NOMO-1 (cell line): ENCODE results near the gene EVI5.
A peak's percentile ranks its signal among the peaks of the same experiment; 100 is the strongest.
"Not testable (repeated sequence)": the region's sequence is repeated elsewhere in the genome, so short reads cannot be mapped to it uniquely, and the experiment has no call there.

Experiments used
- DNase-seq, 2 experiments: peaks; one replicate each; lab custom pipeline; 2025; ENCODE audit not compliant: unreplicated experiment in 2 of 2; lab: John Stamatoyannopoulos, UW

Gene EVI5

GRCh38 chr1:92749024-92749634 is 35.8 kb downstream of the EVI5 start:
- DNase-seq, result peak in 1 of 2 experiments; percentile 50

DNA sequence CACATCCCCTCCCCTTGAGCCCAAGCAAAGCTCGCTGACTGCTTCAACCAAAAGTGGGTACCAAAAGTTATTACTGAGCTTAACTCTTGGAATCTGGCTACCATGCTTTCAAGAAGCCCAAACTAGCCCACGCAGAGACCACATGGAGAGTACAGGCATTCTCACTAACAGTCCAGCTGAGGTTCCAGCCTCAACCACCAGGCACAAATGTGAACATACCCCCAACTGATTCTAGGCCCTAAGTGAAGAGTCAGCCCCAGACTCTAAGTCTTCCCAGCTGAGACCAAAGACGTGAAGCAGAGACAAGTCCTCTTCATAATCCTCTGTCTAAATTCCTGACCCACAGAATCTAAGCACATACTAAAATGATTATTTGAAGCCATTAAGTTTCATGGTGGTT is 36.8 kb downstream of the EVI5 start:
- no peak for DNase-seq

DNA sequence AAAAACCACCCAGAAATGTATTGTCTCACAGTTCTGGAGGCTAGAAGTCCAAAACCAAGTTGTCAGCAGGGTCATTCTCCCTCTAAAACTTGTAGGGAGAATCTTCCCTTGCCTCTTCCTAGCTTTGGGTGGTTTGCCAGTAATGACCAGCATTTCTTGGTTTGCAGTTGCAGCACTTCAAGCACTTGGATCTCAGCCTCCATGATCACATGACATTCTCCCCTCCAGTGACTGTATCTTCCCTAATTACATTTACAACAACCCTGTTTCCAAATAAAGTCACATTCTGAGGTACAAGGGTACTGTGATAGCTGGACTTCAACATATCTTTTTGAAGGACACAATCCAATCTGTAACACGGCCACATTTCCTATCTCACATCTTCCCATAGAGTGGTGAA is 37.2 kb downstream of the EVI5 start:
- no peak for DNase-seq

DNA sequence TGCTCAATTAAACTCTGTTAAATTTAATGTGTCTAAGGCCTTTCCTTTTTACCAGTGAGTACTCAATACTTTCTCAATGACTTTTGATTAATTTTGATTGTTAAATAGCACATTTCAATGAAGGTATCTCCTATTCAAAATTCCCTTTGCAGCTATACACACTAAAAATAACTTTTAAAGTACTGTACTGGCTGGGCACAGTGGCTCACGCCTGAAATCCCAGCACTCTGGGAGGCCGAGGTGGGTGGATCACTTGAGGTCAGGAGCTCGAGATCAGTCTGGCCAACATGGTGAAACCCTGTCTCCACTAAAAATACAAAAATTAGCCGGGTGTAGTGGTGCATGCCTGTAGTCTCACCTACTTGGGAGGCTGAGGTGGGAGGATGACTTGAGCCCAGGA is 38.7 kb downstream of the EVI5 start:
- DNase-seq, result not testable (repeated sequence)

GRCh38 chr1:92743221-92743620 is 41.7 kb downstream of the EVI5 start:
- peak; percentile 33 to 63 for DNase-seq

DNA sequence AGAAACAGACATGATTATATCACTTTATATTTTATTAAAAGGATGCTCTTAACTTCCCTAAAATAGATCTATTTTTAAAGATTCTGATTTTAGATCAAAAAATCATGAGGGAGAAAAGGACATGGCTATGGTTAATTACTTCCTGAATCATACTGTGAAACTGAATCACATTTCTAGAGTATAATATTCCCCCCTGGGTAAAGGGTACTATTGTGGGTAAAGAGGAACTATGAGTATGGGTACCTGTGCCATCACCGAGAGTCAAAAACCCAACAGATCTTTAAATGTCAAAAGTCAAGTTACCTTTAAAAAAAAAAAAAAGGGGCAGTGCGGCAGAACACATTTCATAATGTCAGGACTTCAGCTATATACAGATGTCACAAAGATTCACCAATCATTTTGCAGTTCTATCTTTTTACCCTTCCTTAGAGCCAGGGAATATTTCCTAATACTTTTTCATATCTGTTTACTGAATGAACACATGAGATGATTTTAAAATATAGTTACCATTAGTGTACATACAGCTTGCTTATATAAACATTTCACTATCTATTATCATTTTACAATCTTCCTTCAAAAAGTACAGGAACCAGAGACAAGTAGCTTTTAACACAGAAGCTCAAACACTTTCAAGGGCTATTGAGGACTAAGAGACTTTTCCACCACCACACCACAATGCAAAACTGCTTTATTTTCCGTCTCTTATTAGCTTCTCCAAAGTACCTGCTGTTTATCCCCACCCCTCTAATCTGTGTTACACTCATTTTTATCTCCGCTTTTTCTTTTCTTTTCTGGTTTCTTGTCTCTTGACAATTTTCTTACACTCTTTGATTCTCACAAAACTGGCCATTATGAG is 45.0 kb downstream of the EVI5 start:
- DNase-seq, result peak in 1 of 2 experiments; percentile 21

DNA sequence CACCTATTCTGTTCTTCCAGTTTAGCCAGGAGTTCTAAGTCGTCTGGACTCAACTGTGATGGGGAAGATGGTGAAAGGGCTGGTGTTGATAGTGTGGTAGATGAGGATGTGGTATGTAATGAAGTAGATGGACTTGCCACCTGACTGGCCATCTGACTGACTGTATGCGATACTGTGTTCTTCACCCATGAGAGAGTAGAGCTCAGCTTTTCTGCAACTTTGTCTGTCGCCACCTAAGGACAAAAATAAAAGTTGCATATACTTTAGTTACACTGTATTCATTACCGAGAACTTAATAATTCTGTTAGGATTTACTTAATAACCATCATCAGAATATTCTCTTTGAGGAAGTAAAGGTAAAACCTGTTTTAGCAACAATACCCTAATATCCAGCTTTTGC is 48.5 kb downstream of the EVI5 start:
- DNase-seq, result no peak

DNA sequence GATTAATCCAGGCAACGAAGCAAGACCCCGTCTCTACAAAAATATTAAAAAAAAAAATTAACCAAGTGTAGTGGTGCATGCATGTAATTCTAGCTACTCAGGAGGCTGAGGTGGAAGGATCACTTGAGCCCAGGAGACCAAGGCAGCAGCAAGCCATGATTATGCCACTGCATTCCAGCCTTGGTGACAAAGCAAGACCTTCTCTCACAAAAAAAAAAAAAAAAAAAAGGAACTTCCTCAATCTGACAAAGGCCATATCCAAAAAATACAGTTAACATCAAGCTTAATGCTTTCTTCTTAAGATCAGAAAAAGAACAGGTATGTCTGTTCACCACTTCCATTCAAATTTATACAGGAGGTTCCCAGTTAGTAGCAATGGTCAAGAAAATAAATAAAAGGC is 54.4 kb downstream of the EVI5 start:
- no peak for DNase-seq

DNA sequence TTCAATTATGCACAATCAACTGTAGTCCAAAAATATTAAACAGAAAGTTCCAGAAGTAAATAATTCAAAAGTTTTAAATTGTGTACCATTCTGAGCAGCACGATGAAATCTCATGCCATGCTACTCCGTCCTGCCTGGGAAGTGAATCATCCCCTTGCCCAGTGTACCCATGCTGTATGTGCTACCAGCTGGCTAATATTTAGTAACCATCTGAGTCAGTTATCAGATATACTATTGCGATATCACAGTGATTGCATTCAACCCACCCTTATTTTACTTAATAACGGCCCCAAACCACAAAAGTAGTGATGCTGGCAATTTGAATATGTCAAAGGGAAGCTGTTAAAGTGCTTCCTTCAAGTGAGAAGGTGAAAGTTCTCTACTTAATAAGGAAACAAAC is 56.2 kb downstream of the EVI5 start:
- peak; percentile 44 to 62 for DNase-seq

DNA sequence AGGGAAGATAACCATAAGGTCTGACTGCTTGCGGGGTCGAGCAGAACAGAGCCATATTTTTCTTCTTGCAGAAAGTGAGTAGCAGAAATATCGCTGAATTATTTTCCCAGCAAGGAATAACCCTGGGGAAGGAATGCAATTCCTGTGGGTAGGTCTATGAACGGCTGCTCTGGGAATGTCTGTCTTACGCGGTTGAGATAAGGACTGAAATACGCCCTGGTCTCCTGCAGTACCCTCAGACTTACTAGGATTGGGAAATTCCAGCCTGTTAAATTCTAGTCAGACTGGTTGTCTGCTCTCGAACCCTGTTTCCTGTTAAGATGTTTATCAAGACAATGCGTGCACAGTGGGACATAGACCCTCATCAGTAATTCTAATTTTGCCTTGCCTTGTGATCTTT is 61.2 kb downstream of the EVI5 start:
- DNase-seq, result not testable (repeated sequence)

GRCh38 chr1:92721886-92722285 is 63.0 kb downstream of the EVI5 start:
- no peak for DNase-seq

DNA sequence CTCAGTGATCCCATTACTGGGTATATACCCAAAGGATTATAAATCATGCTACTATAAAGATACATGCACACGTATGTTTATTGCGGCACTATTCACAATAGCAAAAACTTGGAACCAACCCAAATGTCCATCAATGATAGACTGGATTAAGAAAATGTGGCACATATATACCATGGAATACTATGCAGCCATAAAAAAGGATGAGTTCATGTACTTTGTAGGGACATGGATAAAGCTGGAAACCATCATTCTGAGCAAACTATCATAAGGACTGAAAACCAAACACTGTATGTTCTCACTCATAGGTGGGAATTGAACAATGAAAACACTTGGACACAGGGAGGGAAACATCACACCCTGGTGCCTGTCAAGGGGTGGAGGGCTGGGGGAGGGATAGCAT is 63.8 kb downstream of the EVI5 start:
- DNase-seq, result not testable (repeated sequence)

GRCh38 chr1:92715476-92715951 is 69.4 kb downstream of the EVI5 start:
- not testable (repeated sequence) for DNase-seq

- DNase-seq, result no peak
Observed at GRCh38 chr1:92713939-92714338, 71.0 kb downstream of the EVI5 start.

DNA sequence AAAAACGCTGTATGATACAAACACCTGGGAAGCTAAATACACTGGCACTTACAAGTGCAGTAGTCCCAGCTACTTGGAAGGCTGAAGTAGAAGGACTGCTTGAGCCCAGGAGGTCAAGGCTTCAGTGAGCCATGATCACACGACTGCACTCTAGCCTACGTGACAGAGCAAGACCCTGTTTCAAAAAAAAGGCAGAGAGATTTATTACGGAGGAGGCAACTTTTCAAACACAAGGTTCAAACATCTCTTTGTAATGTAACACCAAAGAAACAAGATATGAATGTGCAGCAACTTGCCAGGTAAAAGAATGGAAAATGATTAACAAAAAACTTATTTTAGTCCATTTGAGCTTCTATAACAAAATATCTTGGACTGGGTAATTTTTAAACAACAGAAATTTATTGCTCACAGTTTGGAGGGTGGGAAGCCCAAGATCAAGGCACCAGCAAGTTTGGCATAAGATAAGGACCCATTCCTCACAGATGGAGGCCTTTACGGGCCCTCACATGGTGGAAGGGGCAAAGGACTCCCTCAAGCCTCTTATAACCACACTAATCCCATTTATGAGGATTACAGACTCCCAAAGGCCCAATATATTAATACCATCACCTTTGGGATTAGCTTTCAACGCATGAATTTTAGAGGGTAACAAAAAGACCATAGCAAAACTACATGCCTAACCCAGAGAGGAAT is 73.3 kb downstream of the EVI5 start:
- no peak for DNase-seq

DNA sequence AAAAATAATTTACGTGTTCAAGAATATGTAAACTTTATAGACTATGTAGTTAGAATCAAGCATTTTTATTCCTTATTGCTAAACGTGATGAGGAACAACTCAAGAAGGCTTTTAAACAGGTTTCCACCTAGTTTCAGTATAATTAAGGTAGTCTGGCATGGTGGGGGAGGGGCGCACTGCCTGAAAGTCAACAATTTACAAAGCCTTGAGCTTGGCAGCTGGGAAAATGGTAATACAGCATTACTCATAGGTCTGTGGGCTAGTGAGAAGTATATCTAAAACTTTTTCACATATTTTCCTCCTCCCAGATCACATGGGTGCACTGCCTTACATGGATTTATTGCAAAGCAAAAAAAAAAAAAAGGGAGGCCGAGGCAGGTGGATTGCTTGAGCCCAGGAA is 75.2 kb downstream of the EVI5 start:
- DNase-seq, result no peak

DNA sequence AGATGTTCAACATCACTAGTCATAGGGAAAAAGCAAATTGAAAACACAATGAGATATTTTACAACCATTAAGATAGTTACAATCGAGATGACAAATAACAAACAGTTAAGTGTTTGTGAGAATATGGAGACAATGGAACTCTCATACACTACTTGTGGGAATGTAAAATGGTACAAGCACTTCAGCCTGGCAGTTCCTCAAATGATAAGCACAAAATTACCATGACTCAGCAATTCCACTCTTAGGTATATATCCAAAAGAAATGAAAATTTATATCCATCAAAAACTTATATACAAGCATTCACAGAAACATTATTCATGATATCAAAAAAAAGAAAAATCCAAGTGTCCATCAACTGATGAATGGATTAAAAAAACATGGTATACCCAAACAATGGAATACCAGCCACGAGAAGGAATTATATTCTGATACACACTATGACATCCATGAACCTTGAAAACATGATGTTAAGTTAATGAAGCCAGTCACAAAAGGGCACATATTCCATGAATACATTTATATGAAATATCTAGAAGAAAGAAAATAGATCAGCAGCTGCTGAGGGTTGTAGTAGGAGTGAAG is 76.4 kb downstream of the EVI5 start:
- no peak for DNase-seq

DNA sequence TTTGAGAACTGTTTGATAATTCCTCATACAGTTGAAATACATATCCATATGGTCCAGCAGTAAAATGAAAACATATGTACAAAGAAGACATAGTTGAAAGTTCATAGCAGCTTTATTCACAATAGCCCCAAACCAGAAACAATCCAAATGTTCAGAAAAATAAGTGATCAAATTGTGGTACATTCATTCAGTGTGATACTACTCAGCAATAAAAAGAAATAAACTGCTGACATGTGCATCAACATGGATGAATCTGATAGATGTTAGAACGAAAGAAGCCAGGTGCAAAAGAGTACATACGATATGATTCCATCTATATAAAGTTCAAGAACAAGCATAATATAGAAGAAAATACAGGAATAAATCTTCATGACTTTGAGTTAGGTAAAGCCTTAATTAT is 77.2 kb downstream of the EVI5 start:
- no peak for DNase-seq

DNA sequence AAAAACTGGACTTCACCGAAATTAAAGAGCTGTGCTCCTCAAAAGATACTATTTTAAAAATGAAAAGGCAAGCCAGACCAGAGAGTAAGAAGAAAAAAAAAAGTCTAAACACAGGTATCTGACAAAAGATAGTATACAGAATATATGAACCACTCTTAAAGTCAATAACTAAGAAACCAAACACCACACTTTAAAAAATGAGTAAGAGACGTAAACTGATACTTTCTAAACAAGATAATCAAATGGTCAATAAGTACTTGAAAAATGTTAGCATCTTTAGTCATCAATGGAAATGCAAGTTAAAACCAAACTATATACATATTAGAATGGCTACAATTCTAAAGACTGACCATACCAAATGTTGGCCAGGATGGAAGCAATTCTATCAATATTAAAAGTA is 77.6 kb downstream of the EVI5 start:
- no peak for DNase-seq

DNA sequence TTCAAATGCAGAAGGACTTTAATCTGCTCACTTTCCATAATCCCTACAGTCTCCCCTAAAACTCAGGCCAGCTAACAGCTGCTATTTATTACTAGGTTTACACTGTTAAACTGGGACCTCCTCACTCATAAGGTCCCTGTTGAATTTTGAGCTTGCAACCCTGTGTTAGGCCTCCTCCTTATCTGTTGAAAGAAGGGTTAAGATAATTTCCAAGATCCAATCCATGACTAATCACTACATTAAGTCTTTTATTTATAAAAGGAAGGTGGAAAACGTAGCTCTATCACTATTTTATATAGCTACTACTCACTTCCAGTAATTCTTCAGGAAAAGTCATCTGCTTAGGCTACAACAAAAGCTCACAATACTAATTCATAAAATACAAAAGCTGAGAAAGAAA is 79.5 kb downstream of the EVI5 start:
- DNase-seq, result no peak

- no peak for DNase-seq
Observed at GRCh38 chr1:92701147-92701546, 83.8 kb downstream of the EVI5 start.
